ENCODE results near the gene GPX6.
"Not testable (repeated sequence)": the region's sequence is repeated elsewhere in the genome, so short reads cannot be mapped to it uniquely, and the experiment has no call there.

Gene GPX6

GRCh38 chr6:28515676-28516075 is at the start of gene GPX6:
TSS of gene GPX6 (minus strand) at chr6:28515793. CDS start at chr6:28515743, 50 bp downstream.
- no peak for DNase-seq

- DNase-seq = no peak
Measured at GRCh38 chr6:28563430-28564095, 48.0 kb upstream of the GPX6 start.

GRCh38 chr6:28558629-28559028 is 43.0 kb upstream of the GPX6 start:
- no peak for DNase-seq

GRCh38 chr6:28555136-28555535 is 39.5 kb upstream of the GPX6 start:
- DNase-seq = no peak

- DNase-seq = no peak
Measured at GRCh38 chr6:28553986-28554881, 38.6 kb upstream of the GPX6 start.

GRCh38 chr6:28553384-28553985 is 37.9 kb upstream of the GPX6 start:
- DNase-seq = no peak

GRCh38 chr6:28551891-28552666 is 36.5 kb upstream of the GPX6 start:
- no peak for DNase-seq

- not testable (repeated sequence) for DNase-seq
Measured at GRCh38 chr6:28547003-28547402, 31.4 kb upstream of the GPX6 start.

GRCh38 chr6:28545955-28546354 is 30.4 kb upstream of the GPX6 start:
- no peak for DNase-seq

- DNase-seq = no peak
Measured at GRCh38 chr6:28543651-28544610, 28.3 kb upstream of the GPX6 start.

GRCh38 chr6:28542440-28543296 is 27.1 kb upstream of the GPX6 start:
- DNase-seq = peak; percentile 39

- no peak for DNase-seq
Measured at GRCh38 chr6:28541996-28542395, 26.4 kb upstream of the GPX6 start.

GRCh38 chr6:28537509-28538140 is 22.0 kb upstream of the GPX6 start:
- no peak for DNase-seq

- DNase-seq = no peak
Measured at GRCh38 chr6:28537065-28537464, 21.5 kb upstream of the GPX6 start.

GRCh38 chr6:28534875-28535274 is 19.3 kb upstream of the GPX6 start:
- DNase-seq = no peak

- DNase-seq = no peak
Measured at GRCh38 chr6:28534306-28534705, 18.7 kb upstream of the GPX6 start.

GRCh38 chr6:28531479-28532128 is 16.0 kb upstream of the GPX6 start:
- DNase-seq = no peak

GRCh38 chr6:28530777-28531176 is 15.2 kb upstream of the GPX6 start:
- no peak for DNase-seq

- DNase-seq = no peak
Measured at GRCh38 chr6:28525496-28526039, 10.0 kb upstream of the GPX6 start, which contains the start of gene GPX5. TSS of gene GPX5 (plus strand) at chr6:28525881. CDS start at chr6:28526014, 133 bp downstream.
